A549 (cell line): Measurements from ENCODE around the gene CDK17. TPM values are rescaled to one million over a fixed set of nuclear protein-coding genes. Genes with fewer than 3 reads are reported as not detected.
"Not testable (repeated sequence)": the region's sequence is repeated elsewhere in the genome, so short reads cannot be mapped to it uniquely, and the experiment has no call there.

Experiments
- ATAC-seq, 2 experiments: fragments of 200-7000 bp in 1 of 2; fragments of >200 bp in 1 of 2; cut with Nextera tagmentation in 1 of 2; cut with Tn5 transposase in 1 of 2; 3 replicates each; pipeline versions ENCODE4 v1.8.0 to v1.9.1; 2018 to 2020; ENCODE audit warnings: mild to moderate bottlenecking in 1 of 2, moderate library complexity in 1 of 2
- CTCF ChIA-PET: fragments of 300-600 bp; sonication (Branson Sonifier 250); formaldehyde crosslinking; extraction: SDS; loops from one replicate; lab custom pipeline; 2021; ENCODE audit warnings: antibody characterized with exemption, inconsistent platforms; lab: Yijun Ruan, JAX
- POLR2A ChIA-PET: fragments of 350-600 bp; formaldehyde crosslinking; extraction: SDS; loops from one replicate; lab custom pipeline; 2021; ENCODE audit warnings: antibody characterized with exemption, inconsistent platforms; lab: Yijun Ruan, JAX
- DNase-seq, 2 experiments: peaks; one replicate each; pipeline versions ENCODE4 v3.0.0 to v3.0.0-alpha.2; 2011 to 2016; ENCODE audit warnings: low read depth in 1 of 2, low spot score in 1 of 2
- FAIRE-seq: peaks from 2 replicates; lab custom pipeline; 2011; peaks lifted over from hg19 to GRCh38; lab: Jason Lieb, UNC
- H3K27ac ChIP-seq, 2 experiments: fragments of >200 bp; sonication (Bioruptor Twin); formaldehyde crosslinking; 3 replicates each; pipeline ENCODE4 v1.5.1; 2016 to 2017
- H3K4me1 ChIP-seq: fragments of >200 bp; sonication (Bioruptor Twin); formaldehyde crosslinking; 3 replicates; pipeline ENCODE4 v1.6.1; 2016
- H3K4me2 ChIP-seq: fragments of >200 bp; sonication (Bioruptor Twin); formaldehyde crosslinking; 3 replicates; pipeline ENCODE4 v1.6.1; 2016
- H3K4me3 ChIP-seq: fragments of >200 bp; sonication (Bioruptor Twin); formaldehyde crosslinking; 3 replicates; pipeline ENCODE4 v1.5.1; 2016
- H3K9me3 ChIP-seq: fragments of >200 bp; sonication (Bioruptor Twin); formaldehyde crosslinking; 3 replicates; pipeline ENCODE4 v1.6.1; 2016
- CTCF ChIP-seq: fragments of >200 bp; sonication (Bioruptor Twin); formaldehyde crosslinking; IDR thresholded peaks from 3 replicates; pipeline ENCODE4 v1.5.1; 2016
- EHMT2 ChIP-seq: fragments of 200-600 bp; sonication (generic); IDR thresholded peaks from 2 replicates; pipeline ENCODE4 v1.6.1; 2016; ENCODE audit warnings: antibody characterized with exemption, low read depth, mild to moderate bottlenecking, moderate library complexity
- EP300 ChIP-seq, 2 experiments: fragments of >200 bp; sonication (Bioruptor Twin); formaldehyde crosslinking; IDR thresholded peaks; 2 replicates in 1 of 2; 3 replicates in 1 of 2; pipeline ENCODE4 v1.6.1; 2016 to 2017
- HEYL ChIP-seq: fragments of 250-450 bp; sonication (Bioruptor Pico); IDR thresholded peaks from 2 replicates; pipeline ENCODE4 v1.8.0; 2021; ENCODE audit warnings: mild to moderate bottlenecking, moderate library complexity
- HOXA7 ChIP-seq: fragments of 250-450 bp; sonication (Bioruptor Pico); IDR thresholded peaks from 2 replicates; pipeline ENCODE4 v1.5.0; 2020; ENCODE audit warnings: mild to moderate bottlenecking, moderate library complexity
- HOXB5 ChIP-seq: fragments of 250-450 bp; sonication (Bioruptor Pico); IDR thresholded peaks from 2 replicates; pipeline ENCODE4 v1.5.0; 2020; ENCODE audit warnings: mild to moderate bottlenecking, moderate library complexity
- JUNB ChIP-seq: fragments of >200 bp; sonication (Bioruptor Twin); formaldehyde crosslinking; IDR thresholded peaks from 2 replicates; pipeline ENCODE4 v1.6.1; 2016
- KDM5A ChIP-seq: fragments of 200-600 bp; sonication (generic); IDR thresholded peaks from 2 replicates; pipeline ENCODE4 v1.6.1; 2016; ENCODE audit warnings: antibody characterized with exemption, mild to moderate bottlenecking
- MAX ChIP-seq: IDR thresholded peaks from 2 replicates; pipeline ENCODE4 v1.6.1; 2012
- MAZ ChIP-seq: fragments of 150-350 bp; IDR thresholded peaks from 2 replicates; pipeline ENCODE4 v1.6.1; 2014; ENCODE audit warnings: antibody characterized with exemption, low read depth, low read length, borderline replicate concordance
- MYC ChIP-seq: IDR thresholded peaks from 2 replicates; pipeline ENCODE4 v1.6.1; 2012; ENCODE audit warnings: mild to moderate bottlenecking, inconsistent platforms, low read length, improper control_type of control experiment, borderline replicate concordance
- NFE2L2 ChIP-seq: fragments of 150-350 bp; conservative IDR thresholded peaks from 2 replicates; pipeline ENCODE4 v1.6.1; 2014; ENCODE audit warnings: low read length
- NPAS2 ChIP-seq: fragments of 250-450 bp; sonication (Bioruptor Pico); IDR thresholded peaks from 2 replicates; pipeline ENCODE4 v1.8.0; 2022; ENCODE audit warnings: mild to moderate bottlenecking, moderate library complexity, borderline replicate concordance
- NR3C1 ChIP-seq: fragments of >200 bp; sonication (Bioruptor Twin); formaldehyde crosslinking; IDR thresholded peaks from 3 replicates; pipeline ENCODE4 v1.6.1; 2017
- RAD21 ChIP-seq, 2 experiments: fragments of >200 bp in 1 of 2; sonication (Bioruptor Twin) in 1 of 2; formaldehyde crosslinking in 1 of 2; IDR thresholded peaks in 1 of 2; conservative IDR thresholded peaks in 1 of 2; 2 replicates in 1 of 2; 3 replicates in 1 of 2; pipeline ENCODE4 v1.6.1; 2012 to 2018; ENCODE audit warnings: inconsistent platforms in 1 of 2
- RARB ChIP-seq: fragments of 250-450 bp; sonication (Bioruptor Pico); IDR thresholded peaks from 2 replicates; pipeline ENCODE4 v1.8.0; 2021; ENCODE audit warnings: mild to moderate bottlenecking, moderate library complexity
- RCOR1 ChIP-seq: fragments of 150-350 bp; IDR thresholded peaks from 2 replicates; pipeline ENCODE4 v1.6.1; 2014; ENCODE audit warnings: antibody characterized with exemption, low read length, low read depth
- RFX5 ChIP-seq: fragments of 450-650 bp; IDR thresholded peaks from 2 replicates; pipeline ENCODE4 v1.7.1; 2014; ENCODE audit warnings: antibody characterized with exemption, mild to moderate bottlenecking, moderate library complexity
- SREBF2 ChIP-seq: fragments of 450-650 bp; IDR thresholded peaks from 2 replicates; pipeline ENCODE4 v1.6.1; 2014; ENCODE audit warnings: mild to moderate bottlenecking, moderate library complexity
- TP53 ChIP-seq: fragments of 250-450 bp; sonication (Bioruptor Pico); IDR thresholded peaks from 2 replicates; pipeline ENCODE4 v1.5.0; 2021; ENCODE audit warnings: mild to moderate bottlenecking, moderate library complexity
- USF2 ChIP-seq: fragments of 450-650 bp; IDR thresholded peaks from 2 replicates; pipeline ENCODE4 v1.6.1; 2014; ENCODE audit warnings: antibody characterized with exemption
- ZSCAN20 ChIP-seq: fragments of 250-450 bp; sonication (Bioruptor Pico); IDR thresholded peaks from 2 replicates; pipeline ENCODE4 v1.8.0; 2022; ENCODE audit warnings: mild to moderate bottlenecking, moderate library complexity
- WGBS: methylation state at CpG from one replicate; pipeline ENCODE4 v1.1.6; 2017; ENCODE audit errors: missing lambda C conversion rate; 5-methylcytosine and 5-hydroxymethylcytosine counted together
- polyA plus RNA-seq, 4 experiments: library from polyadenylated mRNA; depleted of rRNA in 3 of 4; stranded (reverse); fragments of >200 nt; fragmentation: RNase III in 1 of 4; extraction: RNeasy Plus Mini Kit Qiagen cat#74134 plus additional on column Dnase treatment in 1 of 4; gene quantifications; 2 replicates in 3 of 4; 3 replicates in 1 of 4; pipeline ENCODE4 v1.2.3, GENCODE V29; 2011 to 2017

Gene CDK17
- polyA plus RNA-seq, 2 of the 4 experiments (the other 2 are of a cell fraction), result 11.4 to 43.5 TPM

- 88% methylated on average over 2 of the region's 2 CpGs for WGBS
- ChIA-PET CTCF (no interaction called here), POLR2A (no interaction called here)
- H3K9me3 ChIP-seq, result no peaks in the 10 kb centered on the region
- no peak overlapping the region for H3K27ac ChIP-seq
- DNase-seq, result no peak
- peaks cover 24% of the 10 kb centered on the region for H3K4me1 ChIP-seq
- no peak for FAIRE-seq
- H3K4me2 ChIP-seq, result no peak overlapping the region
- no peak for ATAC-seq
- TF ChIP-seq RARB (CRISPR knock-in tag) (no peak), ZSCAN20 (CRISPR knock-in tag) (no peak), MAZ (no peak), EP300 (IDR thresholded peaks at IDR 0.05) (no peak), CTCF (no peak), MAX (no peak), NR3C1 (no peak), HOXA7 (CRISPR knock-in tag) (no peak), EHMT2 (no peak), JUNB (no peak), NFE2L2 (no peak), SREBF2 (no peak), RFX5 (no peak), HEYL (no peak), USF2 (no peak), KDM5A (no peak), RAD21 (conservative IDR thresholded peaks at IDR 0.05 in 1 of 2, IDR thresholded peaks at IDR 0.05 in 1 of 2) (no peak), RCOR1 (no peak)
- no peak overlapping the region for H3K4me3 ChIP-seq
Measured at GRCh38 chr12:96396209-96396608, 4.0 kb downstream of the CDK17 start.

- TF ChIP-seq TP53 (CRISPR knock-in tag), result no peak
- TF ChIP-seq NPAS2 (CRISPR knock-in tag), result no peak
- no peak for FAIRE-seq
- no peak for ATAC-seq
- H3K4me2 ChIP-seq, result no peak overlapping the region
- ChIA-PET CTCF (interaction anchor here (1.3 kb wide), 1 partner anchor 94 kb away, joined by 5 read pairs; the partner anchor contains the start of gene CFAP54), POLR2A (no interaction called here)
- no peak for DNase-seq
- no peaks in the 10 kb centered on the region for H3K9me3 ChIP-seq
- WGBS, result 82% methylated on average over 4 of the region's 4 CpGs
- peaks cover 24% of the 10 kb centered on the region for H3K4me1 ChIP-seq
- no peak overlapping the region for H3K4me3 ChIP-seq
- no peak overlapping the region for H3K27ac ChIP-seq
Measured at GRCh38 chr12:96395236-96395635, 5.0 kb downstream of the CDK17 start.

GRCh38 chr12:96393229-96393628 is 7.0 kb downstream of the CDK17 start:
- H3K9me3 ChIP-seq, POLR2A ChIA-PET, FAIRE-seq, H3K27ac ChIP-seq, H3K4me2 ChIP-seq, H3K4me3 ChIP-seq, DNase-seq, ATAC-seq: not testable (repeated sequence)
- CTCF ChIA-PET, result interaction anchor here (0.6 to 1.3 kb wide), 2 partner anchors 96 to 961 kb away, joined by 3 read pairs; no protein-coding TSS in a partner anchor
- WGBS, result 86% methylated on average over 5 of the region's 5 CpGs
- peaks cover 23% of the 10 kb centered on the region for H3K4me1 ChIP-seq

GRCh38 chr12:96392397-96392796 is 7.8 kb downstream of the CDK17 start:
- no peak for TF ChIP-seq HOXB5
- TF ChIP-seq MYC, result no peak
- TF ChIP-seq RARB (CRISPR knock-in tag), result no peak
- DNase-seq, result no peak
- no peak for ATAC-seq
- CTCF ChIA-PET, result interaction anchor here (1.3 kb wide), 1 partner anchor 96 kb away, joined by 3 read pairs; no protein-coding TSS in a partner anchor
- Histone ChIP-seq H3K4me2 (no peak overlapping the region), H3K9me3 (no peaks in the 10 kb centered on the region), H3K4me3 (no peak overlapping the region), H3K27ac (no peak overlapping the region), H3K4me1 (peaks cover 17% of the 10 kb centered on the region)
- FAIRE-seq, result no peak
- POLR2A ChIA-PET, result no interaction called here
- 60% methylated on average over 5 of the region's 5 CpGs for WGBS
